ENCODE results near the gene DNAJC5. TPM values are rescaled to one million over a fixed set of nuclear protein-coding genes. Genes with fewer than 3 reads are reported as not detected.

DNAJC5 gene
- total RNA-seq, 4 donors from 2014 or later: 24.3 to 47.5 (median 35.1) TPM

GRCh38 chr20:63945031-63945658, 50.2 kb downstream of the DNAJC5 start:
- TF ChIP-seq CTCF (IDR thresholded peaks at IDR 0.05; ENCODE audit: low read depth): no peak

GRCh38 chr20:63945921-63946920, 51.3 kb downstream of the DNAJC5 start:
- no peak for TF ChIP-seq CTCF (IDR thresholded peaks at IDR 0.05; ENCODE audit: low read depth)

- no peak for TF ChIP-seq CTCF (IDR thresholded peaks at IDR 0.05; ENCODE audit: low read depth)
These were observed 52.2 kb downstream of the DNAJC5 start for GRCh38 chr20:63946986-63947637.

GRCh38 chr20:63947638-63948456, 52.9 kb downstream of the DNAJC5 start:
- no peak for TF ChIP-seq CTCF (IDR thresholded peaks at IDR 0.05; ENCODE audit: low read depth)

- no peak for TF ChIP-seq CTCF (IDR thresholded peaks at IDR 0.05; ENCODE audit: low read depth)
These were observed 55.9 kb downstream of the DNAJC5 start for GRCh38 chr20:63950701-63951397.

GRCh38 chr20:63951398-63952209, 56.7 kb downstream of the DNAJC5 start:
- TF ChIP-seq CTCF (IDR thresholded peaks at IDR 0.05; ENCODE audit: low read depth): no peak
